ENCODE data around the gene CD48.

Gene CD48

DNA sequence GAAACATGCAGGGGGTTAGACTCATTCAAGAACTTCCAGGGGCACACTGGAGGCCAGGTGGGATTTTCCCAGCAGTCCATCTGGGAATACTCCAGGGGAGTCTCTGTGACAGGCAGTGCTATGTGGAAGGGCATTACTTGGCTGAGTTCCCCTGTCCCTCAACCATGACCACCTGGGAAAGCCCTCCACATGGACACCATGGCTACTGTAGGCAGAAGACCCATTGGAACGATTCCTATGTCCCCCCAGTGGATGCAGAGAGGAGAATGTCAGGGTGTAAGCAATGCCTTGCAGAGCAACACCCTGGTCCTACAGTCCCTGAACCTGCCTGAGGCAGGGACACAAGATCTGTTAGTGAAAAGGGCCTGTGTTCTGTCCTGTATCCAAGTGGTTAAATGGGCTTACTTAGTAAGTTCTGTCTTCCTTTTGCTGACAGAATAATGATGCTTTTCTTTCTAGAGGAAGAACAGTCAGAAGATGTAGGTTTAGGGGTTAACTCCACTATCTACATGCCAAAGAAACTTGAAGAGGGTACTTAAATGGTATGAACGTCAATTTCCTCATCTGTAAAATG, 78.2 kb downstream of the CD48 start:
- no peak overlapping the region for H3K4me3 ChIP-seq (ENCODE audit: low read depth, low read length)
- no peaks in the 10 kb centered on the region for H3K9me3 ChIP-seq (ENCODE audit: control insufficient read depth, insufficient read depth, low read length)
- H3K27me3 ChIP-seq (ENCODE audit: control insufficient read depth, insufficient read depth, low read length), result no peaks in the 10 kb centered on the region
- H3K36me3 ChIP-seq (ENCODE audit: control insufficient read depth, insufficient read depth, low read length), result no peaks in the 10 kb centered on the region
- no peak overlapping the region for H3K9ac ChIP-seq (ENCODE audit: low read depth, low read length)
- H3K4me1 ChIP-seq (ENCODE audit: control insufficient read depth, insufficient read depth, low read length), result no peaks in the 10 kb centered on the region

DNA sequence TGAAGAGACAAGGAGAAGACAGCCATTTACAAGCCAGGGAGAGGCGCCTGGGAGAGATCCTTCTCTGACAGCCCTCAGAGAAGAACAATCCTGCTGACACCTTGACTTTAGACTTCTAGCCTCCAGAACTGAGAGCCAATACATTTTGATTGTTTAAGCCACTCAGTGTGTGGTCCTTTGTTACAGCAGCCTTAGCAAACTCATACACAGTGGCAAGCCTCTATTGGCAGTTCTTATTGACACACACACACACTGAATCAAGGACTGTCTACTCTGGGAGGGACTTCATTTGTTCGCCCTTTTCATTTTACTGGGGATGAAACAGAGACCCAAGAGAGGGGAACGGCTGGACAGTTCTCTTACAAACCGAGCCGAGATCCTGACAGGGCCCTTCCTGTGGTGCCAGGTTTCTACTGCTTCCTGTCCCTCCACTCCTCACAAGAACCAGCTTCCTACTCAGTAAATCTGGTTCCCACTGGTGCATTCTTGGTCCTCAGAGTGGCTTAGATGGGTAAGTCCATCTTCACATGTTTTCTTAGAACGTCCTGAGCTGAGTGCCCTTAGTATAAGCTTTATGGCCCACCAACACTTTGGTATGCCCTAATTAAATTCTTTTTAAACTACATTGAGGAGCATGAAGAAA, 79.5 kb downstream of the CD48 start:
- H3K4me3 ChIP-seq (ENCODE audit: low read depth, low read length), result no peak overlapping the region

GRCh38 chr1:160630523-160631451, 80.8 kb downstream of the CD48 start:
- Histone ChIP-seq H3K9me3 (ENCODE audit: control insufficient read depth, insufficient read depth, low read length) (no peaks in the 10 kb centered on the region), H3K27me3 (ENCODE audit: control insufficient read depth, insufficient read depth, low read length) (no peaks in the 10 kb centered on the region), H3K4me3 (ENCODE audit: low read depth, low read length) (no peak overlapping the region), H3K36me3 (ENCODE audit: control insufficient read depth, insufficient read depth, low read length) (no peaks in the 10 kb centered on the region), H3K9ac (ENCODE audit: low read depth, low read length) (no peak overlapping the region), H3K4me1 (ENCODE audit: control insufficient read depth, insufficient read depth, low read length) (no peaks in the 10 kb centered on the region)

More for the DNA sequence above, 79.5 kb downstream of the CD48 start:
- Histone ChIP-seq H3K27me3 (ENCODE audit: control insufficient read depth, insufficient read depth, low read length) (no peaks in the 10 kb centered on the region), H3K9ac (ENCODE audit: low read depth, low read length) (no peak overlapping the region), H3K4me1 (ENCODE audit: control insufficient read depth, insufficient read depth, low read length) (no peaks in the 10 kb centered on the region), H3K9me3 (ENCODE audit: control insufficient read depth, insufficient read depth, low read length) (no peaks in the 10 kb centered on the region), H3K36me3 (ENCODE audit: control insufficient read depth, insufficient read depth, low read length) (no peaks in the 10 kb centered on the region)

GRCh38 chr1:160629286-160630210, 82.1 kb downstream of the CD48 start:
- Histone ChIP-seq H3K36me3 (ENCODE audit: control insufficient read depth, insufficient read depth, low read length) (no peaks in the 10 kb centered on the region), H3K27me3 (ENCODE audit: control insufficient read depth, insufficient read depth, low read length) (no peaks in the 10 kb centered on the region), H3K9me3 (ENCODE audit: control insufficient read depth, insufficient read depth, low read length) (no peaks in the 10 kb centered on the region), H3K4me3 (ENCODE audit: low read depth, low read length) (no peak overlapping the region), H3K9ac (ENCODE audit: low read depth, low read length) (no peak overlapping the region), H3K4me1 (ENCODE audit: control insufficient read depth, insufficient read depth, low read length) (no peaks in the 10 kb centered on the region)

GRCh38 chr1:160628799-160629263, 82.8 kb downstream of the CD48 start:
- H3K4me1 ChIP-seq (ENCODE audit: control insufficient read depth, insufficient read depth, low read length), result no peaks in the 10 kb centered on the region
- H3K9ac ChIP-seq (ENCODE audit: low read depth, low read length), result no peak overlapping the region
- no peaks in the 10 kb centered on the region for H3K36me3 ChIP-seq (ENCODE audit: control insufficient read depth, insufficient read depth, low read length)
- no peak overlapping the region for H3K4me3 ChIP-seq (ENCODE audit: low read depth, low read length)
- H3K9me3 ChIP-seq (ENCODE audit: control insufficient read depth, insufficient read depth, low read length), result no peaks in the 10 kb centered on the region
- no peaks in the 10 kb centered on the region for H3K27me3 ChIP-seq (ENCODE audit: control insufficient read depth, insufficient read depth, low read length)
